ENCODE results near the gene ROBO1. TPM values are rescaled to one million over a fixed set of nuclear protein-coding genes. Genes with fewer than 3 reads are reported as not detected.

ROBO1 gene
- total and polyA plus RNA-seq, 2 donors (not counting 1 experiment from before 2014, with no cell fraction given) = 0.27 to 3.2 TPM

DNA sequence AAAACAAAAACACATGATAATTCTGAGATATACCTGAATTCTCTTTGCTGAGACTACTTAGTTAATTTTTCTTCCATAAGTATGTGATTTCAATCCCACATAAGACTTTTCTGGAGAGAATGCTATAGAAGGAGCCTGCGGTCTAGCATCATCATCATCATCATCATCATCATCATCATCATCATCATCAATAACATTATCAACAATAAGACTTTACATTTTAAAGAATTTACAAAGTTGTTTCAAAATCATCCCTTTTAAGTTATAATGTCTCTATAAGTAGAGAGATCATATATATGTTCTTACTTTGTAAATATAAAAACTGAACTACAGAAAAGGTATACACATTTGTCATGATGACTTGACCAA is 965.3 kb downstream of the ROBO1 start:
- H4K20me1 ChIP-seq (ENCODE audit: control insufficient read depth, insufficient read depth, low read length, poor library complexity, severe bottlenecking) = no peaks in the 10 kb centered on the region
- no peak overlapping the region for H3K4me2 ChIP-seq (replicated peaks; ENCODE audit: low read depth, low read length, poor library complexity, severe bottlenecking)
- H3K27me3 ChIP-seq (replicated peaks in 1 of 4; ENCODE audit: control extremely low read depth in 1 of 4, control insufficient read depth in 3 of 4, insufficient read depth in 4 of 4, low read length in 3 of 4) = no peaks in the 10 kb centered on the region
- H3K9ac ChIP-seq (ENCODE audit: low read length) = no peak overlapping the region
- Mint-ChIP-seq H3K27me3 (no peaks in the 10 kb centered on the region), H3K27ac (no peak overlapping the region), H3K4me3 (no peak overlapping the region), H3K9me3 (ENCODE audit: insufficient read depth) (peaks cover 2% of the 10 kb centered on the region), H3K4me1 (no peaks in the 10 kb centered on the region)
- no peak overlapping the region for H3K27ac ChIP-seq (ENCODE audit: low read length in 2 of 2)
- TF ChIP-seq EZH2 (IDR thresholded peaks at IDR 0.05; ENCODE audit: borderline replicate concordance, insufficient read depth, low read depth, low read length, poor library complexity, severe bottlenecking) = no peak
- TF ChIP-seq, protein P1, sequence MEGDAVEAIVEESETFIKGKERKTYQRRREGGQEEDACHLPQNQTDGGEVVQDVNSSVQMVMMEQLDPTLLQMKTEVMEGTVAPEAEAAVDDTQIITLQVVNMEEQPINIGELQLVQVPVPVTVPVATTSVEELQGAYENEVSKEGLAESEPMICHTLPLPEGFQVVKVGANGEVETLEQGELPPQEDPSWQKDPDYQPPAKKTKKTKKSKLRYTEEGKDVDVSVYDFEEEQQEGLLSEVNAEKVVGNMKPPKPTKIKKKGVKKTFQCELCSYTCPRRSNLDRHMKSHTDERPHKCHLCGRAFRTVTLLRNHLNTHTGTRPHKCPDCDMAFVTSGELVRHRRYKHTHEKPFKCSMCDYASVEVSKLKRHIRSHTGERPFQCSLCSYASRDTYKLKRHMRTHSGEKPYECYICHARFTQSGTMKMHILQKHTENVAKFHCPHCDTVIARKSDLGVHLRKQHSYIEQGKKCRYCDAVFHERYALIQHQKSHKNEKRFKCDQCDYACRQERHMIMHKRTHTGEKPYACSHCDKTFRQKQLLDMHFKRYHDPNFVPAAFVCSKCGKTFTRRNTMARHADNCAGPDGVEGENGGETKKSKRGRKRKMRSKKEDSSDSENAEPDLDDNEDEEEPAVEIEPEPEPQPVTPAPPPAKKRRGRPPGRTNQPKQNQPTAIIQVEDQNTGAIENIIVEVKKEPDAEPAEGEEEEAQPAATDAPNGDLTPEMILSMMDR (IDR thresholded peaks at IDR 0.05) = no peak
- H3K4me1 ChIP-seq (ENCODE audit: control insufficient read depth in 2 of 2, insufficient read depth in 2 of 2, low read length in 2 of 2) = no peaks in the 10 kb centered on the region
- WGBS (ENCODE audit: insufficient coverage) = no CpG with 5 or more reads among the region's 1 CpG
- no peaks in the 10 kb centered on the region for H3K36me3 ChIP-seq (replicated peaks in 1 of 2; ENCODE audit: control extremely low read depth in 1 of 2, control insufficient read depth in 1 of 2, extremely low read depth in 1 of 2, insufficient read depth in 2 of 2, low read length in 1 of 2)
- H2AFZ ChIP-seq (ENCODE audit: insufficient read depth, low read depth, low read length, poor library complexity, severe bottlenecking) = no peak overlapping the region
- CTCF ChIA-PET = no interaction called here
- intact Hi-C loops (cut with micrococcal nuclease) = no loop called here
- POLR2A ChIA-PET = no interaction called here
- DNase-seq (no peak), ATAC-seq (ENCODE audit: low read depth) (no peak)
- H3K4me3 ChIP-seq (ENCODE audit: control extremely low read depth in 1 of 5, extremely low read depth in 1 of 5, insufficient read depth in 1 of 5, low read depth in 2 of 5, low read length in 4 of 5) = no peak overlapping the region
- no peaks in the 10 kb centered on the region for H3K9me3 ChIP-seq (ENCODE audit: control extremely low read depth in 1 of 3, control insufficient read depth in 2 of 3, insufficient read depth in 1 of 3, low read length in 2 of 3)
- H3K79me2 ChIP-seq (ENCODE audit: control insufficient read depth, insufficient read depth, low read length) = no peaks in the 10 kb centered on the region

GRCh38 chr3:78801926-78802561 is 965.8 kb downstream of the ROBO1 start:
- ATAC-seq (ENCODE audit: low read depth) = no peak

More at GRCh38 chr3:78801926-78802561, 965.8 kb downstream of the ROBO1 start:
- DNase-seq = no peak
- no peaks in the 10 kb centered on the region for H3K36me3 ChIP-seq (replicated peaks in 1 of 2; ENCODE audit: control extremely low read depth in 1 of 2, control insufficient read depth in 1 of 2, extremely low read depth in 1 of 2, insufficient read depth in 2 of 2, low read length in 1 of 2)
- Mint-ChIP-seq H3K4me1 (no peaks in the 10 kb centered on the region), H3K4me3 (no peak overlapping the region), H3K27me3 (no peaks in the 10 kb centered on the region), H3K27ac (no peak overlapping the region), H3K9me3 (ENCODE audit: insufficient read depth) (peaks cover 2% of the 10 kb centered on the region)
- no peaks in the 10 kb centered on the region for H3K4me1 ChIP-seq (ENCODE audit: control insufficient read depth in 2 of 2, insufficient read depth in 2 of 2, low read length in 2 of 2)
- H3K9me3 ChIP-seq (ENCODE audit: control extremely low read depth in 1 of 3, control insufficient read depth in 2 of 3, insufficient read depth in 1 of 3, low read length in 2 of 3) = no peaks in the 10 kb centered on the region
- POLR2A ChIA-PET = no interaction called here
- no peaks in the 10 kb centered on the region for H4K20me1 ChIP-seq (ENCODE audit: control insufficient read depth, insufficient read depth, low read length, poor library complexity, severe bottlenecking)
- H3K27me3 ChIP-seq (replicated peaks in 1 of 4; ENCODE audit: control extremely low read depth in 1 of 4, control insufficient read depth in 3 of 4, insufficient read depth in 4 of 4, low read length in 3 of 4) = no peaks in the 10 kb centered on the region
- H3K27ac ChIP-seq (ENCODE audit: low read length in 2 of 2) = no peak overlapping the region
- intact Hi-C loops (cut with micrococcal nuclease) = no loop called here
- H3K4me3 ChIP-seq (ENCODE audit: control extremely low read depth in 1 of 5, extremely low read depth in 1 of 5, insufficient read depth in 1 of 5, low read depth in 2 of 5, low read length in 4 of 5) = no peak overlapping the region
- no peak overlapping the region for H3K9ac ChIP-seq (ENCODE audit: low read length)
- H3K79me2 ChIP-seq (ENCODE audit: control insufficient read depth, insufficient read depth, low read length) = no peaks in the 10 kb centered on the region
- H3K4me2 ChIP-seq (replicated peaks; ENCODE audit: low read depth, low read length, poor library complexity, severe bottlenecking) = no peak overlapping the region
- TF ChIP-seq, protein P1 (IDR thresholded peaks at IDR 0.05) = no peak
- no peak for TF ChIP-seq EZH2 (IDR thresholded peaks at IDR 0.05; ENCODE audit: borderline replicate concordance, insufficient read depth, low read depth, low read length, poor library complexity, severe bottlenecking)
- no peak overlapping the region for H2AFZ ChIP-seq (ENCODE audit: insufficient read depth, low read depth, low read length, poor library complexity, severe bottlenecking)
- CTCF ChIA-PET = no interaction called here

Data from B cell (primary cell).